Endothelial cell of umbilical vein (primary cell): Measurements from ENCODE around the gene EHBP1L1. TPM values are rescaled to one million over a fixed set of nuclear protein-coding genes. Genes with fewer than 3 reads are reported as not detected.

Experiments used
- BruUV-seq: library from RNA; stranded (reverse); fragments of 400-500 nt; replicated peaks from 2 replicates; lab custom pipeline; 2021; lab: Mats Ljungman, UMichigan
- CTCF ChIA-PET: fragments of 300-600, 350-600 bp; sonication (Branson Sonifier 250); formaldehyde crosslinking; loops from one replicate; lab custom pipeline; 2021; ENCODE audit warnings: antibody characterized with exemption, inconsistent platforms; lab: Charles Lee
- POLR2A ChIA-PET: fragments of 300-600, 350-600 bp; sonication (Branson Sonifier 250); formaldehyde crosslinking; loops from one replicate; lab custom pipeline; 2021; ENCODE audit warnings: antibody characterized with exemption, inconsistent platforms; lab: Charles Lee
- DNase-seq: peaks from one replicate; pipeline ENCODE4 v3.0.0-alpha.2; 2011; ENCODE audit warnings: low read depth, low spot score
- FAIRE-seq: peaks from 2 replicates; lab custom pipeline; 2011; peaks lifted over from hg19 to GRCh38; lab: Jason Lieb, UNC
- H2AFZ ChIP-seq: 2 replicates; pipeline ENCODE4 v1.6.0; 2012; ENCODE audit warnings: low read depth, low read length, control low read depth, inconsistent platforms
- H3K27ac ChIP-seq: 2 replicates; pipeline ENCODE4 v1.5.1; 2011; ENCODE audit warnings: low read depth, mild to moderate bottlenecking, control low read depth, low read length, moderate library complexity; ENCODE audit not compliant: insufficient read depth
- H3K27me3 ChIP-seq, 2 experiments: 2 replicates each; pipeline versions ENCODE4 v1.6.0 to v1.6.1; 2011; ENCODE audit warnings: low read length in 2 of 2, mixed read lengths in 1 of 2; ENCODE audit not compliant: control insufficient read depth in 2 of 2, insufficient read depth in 2 of 2
- H3K36me3 ChIP-seq, 2 experiments: 2 replicates in 1 of 2; 3 replicates in 1 of 2; pipeline ENCODE4 v1.5.1; 2011; ENCODE audit warnings: low read length in 2 of 2, mild to moderate bottlenecking in 1 of 2, moderate library complexity in 1 of 2; ENCODE audit not compliant: control insufficient read depth in 2 of 2, insufficient read depth in 2 of 2; ENCODE audit errors: extremely low read depth in 1 of 2
- H3K4me1 ChIP-seq: 3 replicates; pipeline ENCODE4 v1.5.1; 2011; ENCODE audit warnings: mild to moderate bottlenecking, low read length; ENCODE audit not compliant: control insufficient read depth, insufficient read depth; ENCODE audit errors: extremely low read depth
- H3K4me2 ChIP-seq: 2 replicates; pipeline ENCODE4 v1.6.1; 2011; ENCODE audit warnings: low read length, control low read depth, mixed read lengths; ENCODE audit not compliant: insufficient read depth
- H3K4me3 ChIP-seq, 3 experiments: fragments of 200-600 bp in 1 of 3; sonication (generic), shearing (Covaris generic) in 1 of 3; replicated peaks in 1 of 3; 2 replicates each; pipeline ENCODE4 v1.5.1; 2011 to 2016; ENCODE audit warnings: control low read depth in 3 of 3, low read length in 3 of 3, mild to moderate bottlenecking in 2 of 3, inconsistent platforms in 1 of 3, low read depth in 1 of 3, moderate library complexity in 1 of 3; ENCODE audit not compliant: insufficient read depth in 1 of 3
- H3K79me2 ChIP-seq: 2 replicates; pipeline ENCODE4 v1.6.0; 2012; ENCODE audit warnings: low read length, inconsistent platforms; ENCODE audit not compliant: control insufficient read depth, insufficient read depth
- H3K9ac ChIP-seq: replicated peaks from 2 replicates; pipeline ENCODE3; 2011; ENCODE audit warnings: low read length, control low read depth; ENCODE audit not compliant: insufficient read depth; ENCODE audit errors: extremely low read depth
- H3K9me1 ChIP-seq: replicated peaks from 3 replicates; pipeline ENCODE4 v1.6.0; 2011; ENCODE audit warnings: mild to moderate bottlenecking, low read length; ENCODE audit not compliant: control insufficient read depth, insufficient read depth; ENCODE audit errors: extremely low read depth
- H3K9me3 ChIP-seq: replicated peaks from 2 replicates; pipeline ENCODE4 v1.5.1; 2012; ENCODE audit warnings: low read length, inconsistent platforms; ENCODE audit not compliant: control insufficient read depth, insufficient read depth
- H4K20me1 ChIP-seq: replicated peaks from 2 replicates; pipeline ENCODE3; 2011; ENCODE audit warnings: mild to moderate bottlenecking, low read length; ENCODE audit not compliant: control insufficient read depth, insufficient read depth; ENCODE audit errors: extremely low read depth
- FOS ChIP-seq: IDR thresholded peaks from 2 replicates; pipeline ENCODE4 v1.6.1; 2011; ENCODE audit warnings: mild to moderate bottlenecking, low read length, moderate library complexity, borderline replicate concordance; ENCODE audit not compliant: insufficient read depth
- GATA2 ChIP-seq: IDR thresholded peaks from 2 replicates; pipeline ENCODE4 v1.7.0; 2011; ENCODE audit warnings: low read depth, mild to moderate bottlenecking, moderate library complexity, mixed read lengths, low read length; ENCODE audit not compliant: insufficient read length, insufficient read depth
- POLR2A ChIP-seq: IDR thresholded peaks from 2 replicates; pipeline ENCODE4 v1.6.1; 2012; ENCODE audit warnings: low read depth, mild to moderate bottlenecking, control low read depth, low read length
- POLR2AphosphoS5 ChIP-seq: IDR thresholded peaks from 2 replicates; pipeline ENCODE4 v1.6.1; 2012; ENCODE audit warnings: low read depth, mild to moderate bottlenecking, control low read depth, low read length, moderate library complexity; ENCODE audit not compliant: insufficient read depth
- dilution Hi-C: fragments of 300-500 bp; cut with MboI; formaldehyde crosslinking; loops from one replicate; pipeline ENCODE4 v1.15.0; 2019; ENCODE audit warnings: low sequenced_read_pairs; ENCODE audit not compliant: extremely low pct_ligation_motif_present
- intact Hi-C: fragments of 100-400 bp; cut with micrococcal nuclease; formaldehyde crosslinking; loops from one replicate; pipeline ENCODE4 v1.10.0; 2022
- polyA plus RNA-seq, 4 experiments: library from polyadenylated mRNA; depleted of rRNA in 3 of 4; stranded (reverse) in 3 of 4; unstranded in 1 of 4; fragments of >200 nt; gene quantifications; 2 replicates each; pipeline versions ENCODE4 v1.2.1 to v1.2.3, GENCODE V29; 2011 to 2012; ENCODE audit warnings: missing spikeins in 1 of 4
- total RNA-seq: library from RNA; stranded (reverse); gene quantifications from 2 replicates; pipeline ENCODE4 v1.2.3, GENCODE V29; 2021
- TF ChIP-seq, protein P1 (sequence below), 2 donors: IDR thresholded peaks; 1 replicate in 1 of 2; 2 replicates in 1 of 2; pipeline ENCODE4 v1.5.1; 2011; ENCODE audit warnings: low read length in 2 of 2, mild to moderate bottlenecking in 2 of 2, moderate library complexity in 2 of 2, control low read depth in 1 of 2, inconsistent platforms in 1 of 2, low read depth in 1 of 2; ENCODE audit not compliant: insufficient read depth in 1 of 2; ENCODE audit errors: extremely low read depth in 1 of 2

The EHBP1L1 gene
- total and polyA plus RNA-seq, 2 donors (not counting 3 experiments of a cell fraction or from before 2014, with no cell fraction given), result 12.7 to 19.7 TPM

GRCh38 chr11:65588199-65589054 is 12.6 kb downstream of the EHBP1L1 start:
- H3K27me3 ChIP-seq, result no peaks in the 10 kb centered on the region
- dilution Hi-C loops, result no loop called here
- no peak overlapping the region for H3K4me2 ChIP-seq
- intact Hi-C loops, result loop anchor here (1.0 kb wide), 2 partner anchors 14 to 48 kb away; no protein-coding TSS in a partner anchor
- no peaks in the 10 kb centered on the region for H3K36me3 ChIP-seq
- DNase-seq (peak; percentile 54), FAIRE-seq (peak; percentile 76)
- no peak overlapping the region for H2AFZ ChIP-seq
- no peaks in the 10 kb centered on the region for H3K9me3 ChIP-seq
- no peaks in the 10 kb centered on the region for H3K9me1 ChIP-seq
- no peak overlapping the region for H3K4me3 ChIP-seq
- CTCF ChIA-PET, result interaction anchor here (1.6 to 12.2 kb wide), 5 partner anchors 14 to 117 kb away, joined by 3 to 206 read pairs (median 17); partner anchors contain the start of genes EHBP1L1, FAM89B and ZNRD2
- POLR2A ChIA-PET, result interaction anchor here (0.8 kb wide), 1 partner anchor 50 kb away, joined by 3 read pairs; no protein-coding TSS in a partner anchor
- TF ChIP-seq FOS (no peak), GATA2 (no peak), POLR2AphosphoS5 (no peak), POLR2A (no peak)
- TF ChIP-seq, protein P1, sequence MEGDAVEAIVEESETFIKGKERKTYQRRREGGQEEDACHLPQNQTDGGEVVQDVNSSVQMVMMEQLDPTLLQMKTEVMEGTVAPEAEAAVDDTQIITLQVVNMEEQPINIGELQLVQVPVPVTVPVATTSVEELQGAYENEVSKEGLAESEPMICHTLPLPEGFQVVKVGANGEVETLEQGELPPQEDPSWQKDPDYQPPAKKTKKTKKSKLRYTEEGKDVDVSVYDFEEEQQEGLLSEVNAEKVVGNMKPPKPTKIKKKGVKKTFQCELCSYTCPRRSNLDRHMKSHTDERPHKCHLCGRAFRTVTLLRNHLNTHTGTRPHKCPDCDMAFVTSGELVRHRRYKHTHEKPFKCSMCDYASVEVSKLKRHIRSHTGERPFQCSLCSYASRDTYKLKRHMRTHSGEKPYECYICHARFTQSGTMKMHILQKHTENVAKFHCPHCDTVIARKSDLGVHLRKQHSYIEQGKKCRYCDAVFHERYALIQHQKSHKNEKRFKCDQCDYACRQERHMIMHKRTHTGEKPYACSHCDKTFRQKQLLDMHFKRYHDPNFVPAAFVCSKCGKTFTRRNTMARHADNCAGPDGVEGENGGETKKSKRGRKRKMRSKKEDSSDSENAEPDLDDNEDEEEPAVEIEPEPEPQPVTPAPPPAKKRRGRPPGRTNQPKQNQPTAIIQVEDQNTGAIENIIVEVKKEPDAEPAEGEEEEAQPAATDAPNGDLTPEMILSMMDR (IDR thresholded peaks at IDR 0.05; ENCODE audit: extremely low read depth in 1 of 2, insufficient read depth in 1 of 2, low read depth in 1 of 2, low read length in 2 of 2), result peak; percentile 63 to 73
- no peaks in the 10 kb centered on the region for H3K79me2 ChIP-seq
- BruUV-seq, result no TSS peak
- no peak overlapping the region for H3K9ac ChIP-seq
- no peaks in the 10 kb centered on the region for H4K20me1 ChIP-seq
- H3K4me1 ChIP-seq, result peaks cover 7% of the 10 kb centered on the region
- H3K27ac ChIP-seq, result no peak overlapping the region
